Stomach (tissue), 4 donors: Measurements from ENCODE around the gene P4HA3.

Experiments
- POLR2A ChIP-seq, 4 donors: fragments of 450-650 bp; IDR thresholded peaks; one replicate each; pipeline ENCODE4 v1.6.1; 2016; ENCODE audit warnings: antibody characterized with exemption in 4 of 4, control low read depth in 2 of 4, mild to moderate bottlenecking in 1 of 4, moderate library complexity in 1 of 4
- TF ChIP-seq, protein P1 (sequence below), 7 experiments: fragments of 450-650 bp in 4 of 7; fragments of 200-600 bp in 3 of 7; sonication (generic) in 3 of 7; IDR thresholded peaks; one replicate each; pipeline ENCODE4 v1.5.1; 2016 to 2019; ENCODE audit warnings: antibody characterized with exemption in 7 of 7, control low read depth in 2 of 7, mild to moderate bottlenecking in 1 of 7

DNA sequence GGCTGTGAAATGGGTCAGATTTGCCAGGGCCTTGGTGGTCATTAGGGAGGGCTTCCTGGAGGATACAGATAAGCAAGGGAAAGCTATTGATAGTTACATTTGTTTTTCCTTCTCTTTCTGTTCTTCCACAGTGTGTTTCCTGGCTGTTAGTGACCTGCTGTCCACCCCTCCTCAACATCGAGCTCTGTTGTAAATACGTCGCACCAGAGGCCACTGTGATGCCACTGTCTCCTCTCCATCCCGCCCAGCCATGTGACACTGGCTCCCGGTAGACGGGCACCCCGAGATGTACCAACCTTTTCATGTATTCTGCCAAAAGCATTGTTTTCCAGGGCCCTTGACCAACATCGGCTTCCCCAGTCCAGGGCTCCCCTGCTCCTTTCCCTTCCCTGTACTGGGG is 58.1 kb downstream of the P4HA3 start:
- no peak for TF ChIP-seq POLR2A (IDR thresholded peaks at IDR 0.05)
- TF ChIP-seq, protein P1, sequence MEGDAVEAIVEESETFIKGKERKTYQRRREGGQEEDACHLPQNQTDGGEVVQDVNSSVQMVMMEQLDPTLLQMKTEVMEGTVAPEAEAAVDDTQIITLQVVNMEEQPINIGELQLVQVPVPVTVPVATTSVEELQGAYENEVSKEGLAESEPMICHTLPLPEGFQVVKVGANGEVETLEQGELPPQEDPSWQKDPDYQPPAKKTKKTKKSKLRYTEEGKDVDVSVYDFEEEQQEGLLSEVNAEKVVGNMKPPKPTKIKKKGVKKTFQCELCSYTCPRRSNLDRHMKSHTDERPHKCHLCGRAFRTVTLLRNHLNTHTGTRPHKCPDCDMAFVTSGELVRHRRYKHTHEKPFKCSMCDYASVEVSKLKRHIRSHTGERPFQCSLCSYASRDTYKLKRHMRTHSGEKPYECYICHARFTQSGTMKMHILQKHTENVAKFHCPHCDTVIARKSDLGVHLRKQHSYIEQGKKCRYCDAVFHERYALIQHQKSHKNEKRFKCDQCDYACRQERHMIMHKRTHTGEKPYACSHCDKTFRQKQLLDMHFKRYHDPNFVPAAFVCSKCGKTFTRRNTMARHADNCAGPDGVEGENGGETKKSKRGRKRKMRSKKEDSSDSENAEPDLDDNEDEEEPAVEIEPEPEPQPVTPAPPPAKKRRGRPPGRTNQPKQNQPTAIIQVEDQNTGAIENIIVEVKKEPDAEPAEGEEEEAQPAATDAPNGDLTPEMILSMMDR (IDR thresholded peaks at IDR 0.05), result no peak
